IPS-18a (cell line): ENCODE measurements around the gene GTF3C5.
"Not testable (repeated sequence)": the region's sequence is repeated elsewhere in the genome, so short reads cannot be mapped to it uniquely, and the experiment has no call there.

Experiments used
- H3K27ac ChIP-seq: one replicate; pipeline ENCODE4 v1.5.1; 2013; ENCODE audit warnings: low read length
- H3K27me3 ChIP-seq: one replicate; pipeline ENCODE4 v1.6.1; 2013; ENCODE audit warnings: mild to moderate bottlenecking, low read length; ENCODE audit not compliant: control insufficient read depth, insufficient read depth
- H3K36me3 ChIP-seq: one replicate; pipeline ENCODE4 v1.6.1; 2013; ENCODE audit warnings: low read depth, low read length; ENCODE audit not compliant: control insufficient read depth
- H3K4me1 ChIP-seq: one replicate; pipeline ENCODE4 v1.6.1; 2013; ENCODE audit warnings: low read depth, low read length; ENCODE audit not compliant: control insufficient read depth
- H3K4me3 ChIP-seq: one replicate; pipeline ENCODE4 v1.5.1; 2013; ENCODE audit warnings: low read length
- H3K9ac ChIP-seq: one replicate; pipeline ENCODE4 v1.6.1; 2013; ENCODE audit warnings: mild to moderate bottlenecking, low read length, moderate library complexity
- H3K9me3 ChIP-seq: one replicate; pipeline ENCODE4 v1.6.1; 2013; ENCODE audit warnings: low read depth, low read length; ENCODE audit not compliant: control insufficient read depth

The GTF3C5 gene

GRCh38 chr9:133066181-133066983 lies 35.6 kb downstream of the GTF3C5 start:
- H3K9me3 ChIP-seq = no peaks in the 10 kb centered on the region
- no peak overlapping the region for H3K9ac ChIP-seq
- H3K4me3 ChIP-seq = no peak overlapping the region
- H3K36me3 ChIP-seq = no peaks in the 10 kb centered on the region
- H3K4me1 ChIP-seq = no peaks in the 10 kb centered on the region
- no peaks in the 10 kb centered on the region for H3K27me3 ChIP-seq
- H3K27ac ChIP-seq = no peak overlapping the region

- H3K27ac ChIP-seq = no peak overlapping the region
- H3K27me3 ChIP-seq = no peaks in the 10 kb centered on the region
- no peaks in the 10 kb centered on the region for H3K36me3 ChIP-seq
- H3K4me1 ChIP-seq = no peaks in the 10 kb centered on the region
- no peak overlapping the region for H3K9ac ChIP-seq
- H3K9me3 ChIP-seq = no peaks in the 10 kb centered on the region
- H3K4me3 ChIP-seq = no peak overlapping the region
Measured at GRCh38 chr9:133067006-133067405, 36.2 kb downstream of the GTF3C5 start.

GRCh38 chr9:133067813-133068212 lies 37.0 kb downstream of the GTF3C5 start:
- no peaks in the 10 kb centered on the region for H3K9me3 ChIP-seq
- no peaks in the 10 kb centered on the region for H3K4me1 ChIP-seq
- H3K36me3 ChIP-seq = no peaks in the 10 kb centered on the region
- no peak overlapping the region for H3K9ac ChIP-seq
- H3K4me3 ChIP-seq = no peak overlapping the region
- H3K27me3 ChIP-seq = no peaks in the 10 kb centered on the region
- no peak overlapping the region for H3K27ac ChIP-seq

GRCh38 chr9:133068431-133068830 lies 37.6 kb downstream of the GTF3C5 start:
- H3K4me3 ChIP-seq, H3K4me1 ChIP-seq, H3K27me3 ChIP-seq, H3K27ac ChIP-seq, H3K9me3 ChIP-seq, H3K9ac ChIP-seq, H3K36me3 ChIP-seq: not testable (repeated sequence)

GRCh38 chr9:133070500-133070961 lies 39.7 kb downstream of the GTF3C5 start:
- H3K9ac ChIP-seq, H3K27me3 ChIP-seq, H3K27ac ChIP-seq, H3K4me3 ChIP-seq, H3K9me3 ChIP-seq, H3K4me1 ChIP-seq, H3K36me3 ChIP-seq: not testable (repeated sequence)

GRCh38 chr9:133070985-133071384 lies 40.2 kb downstream of the GTF3C5 start:
- not testable (repeated sequence) for H3K4me3 ChIP-seq, H3K27ac ChIP-seq, H3K9me3 ChIP-seq, H3K27me3 ChIP-seq, H3K36me3 ChIP-seq, H3K4me1 ChIP-seq, H3K9ac ChIP-seq

GRCh38 chr9:133071484-133072150 lies 40.8 kb downstream of the GTF3C5 start:
- H3K27ac ChIP-seq = no peak overlapping the region
- no peaks in the 10 kb centered on the region for H3K4me1 ChIP-seq
- no peak overlapping the region for H3K9ac ChIP-seq
- no peaks in the 10 kb centered on the region for H3K36me3 ChIP-seq
- H3K27me3 ChIP-seq = no peaks in the 10 kb centered on the region
- H3K9me3 ChIP-seq = no peaks in the 10 kb centered on the region
- H3K4me3 ChIP-seq = no peak overlapping the region

- H3K36me3 ChIP-seq, H3K4me3 ChIP-seq, H3K9ac ChIP-seq, H3K4me1 ChIP-seq, H3K27ac ChIP-seq, H3K27me3 ChIP-seq, H3K9me3 ChIP-seq: not testable (repeated sequence)
Measured at GRCh38 chr9:133072210-133072609, 41.4 kb downstream of the GTF3C5 start.

- Histone ChIP-seq H3K27me3 (no peaks in the 10 kb centered on the region), H3K9ac (no peak overlapping the region), H3K27ac (no peak overlapping the region), H3K4me1 (no peaks in the 10 kb centered on the region), H3K9me3 (no peaks in the 10 kb centered on the region), H3K36me3 (no peaks in the 10 kb centered on the region), H3K4me3 (no peak overlapping the region)
Measured at GRCh38 chr9:133073086-133074014, 42.6 kb downstream of the GTF3C5 start.

GRCh38 chr9:133074111-133074651 lies 43.4 kb downstream of the GTF3C5 start:
- Histone ChIP-seq H3K4me3 (no peak overlapping the region), H3K4me1 (no peaks in the 10 kb centered on the region), H3K27ac (no peak overlapping the region), H3K36me3 (no peaks in the 10 kb centered on the region), H3K27me3 (no peaks in the 10 kb centered on the region), H3K9me3 (no peaks in the 10 kb centered on the region), H3K9ac (no peak overlapping the region)

GRCh38 chr9:133075925-133076630 lies 45.3 kb downstream of the GTF3C5 start:
- Histone ChIP-seq H3K27ac (no peak overlapping the region), H3K9ac (no peak overlapping the region), H3K4me1 (no peaks in the 10 kb centered on the region), H3K27me3 (no peaks in the 10 kb centered on the region), H3K9me3 (no peaks in the 10 kb centered on the region), H3K4me3 (no peak overlapping the region), H3K36me3 (no peaks in the 10 kb centered on the region)
